CD14-positive monocyte (primary cell): ENCODE results near the gene GATA3. TPM values are rescaled to one million over a fixed set of nuclear protein-coding genes. Genes with fewer than 3 reads are reported as not detected.

ENCODE experiments used
- DNase-seq, 3 donors: peaks; one replicate each; pipeline ENCODE4 v3.0.0-alpha.2; 2011 to 2022
- H2AFZ ChIP-seq: 2 replicates; pipeline ENCODE4 v1.6.0; 2012; ENCODE audit warnings: mild to moderate bottlenecking, low read depth, low read length, inconsistent platforms; ENCODE audit not compliant: insufficient read depth, poor library complexity, severe bottlenecking
- H3K27ac ChIP-seq, 2 donors: 1 replicate in 1 of 2; 2 replicates in 1 of 2; pipeline ENCODE4 v1.5.1; 2012 to 2013; ENCODE audit warnings: low read length in 2 of 2, control low read depth in 1 of 2, inconsistent platforms in 1 of 2, low read depth in 1 of 2, mild to moderate bottlenecking in 1 of 2
- H3K27me3 ChIP-seq, 2 donors: one replicate each; pipeline versions ENCODE4 v1.6.0 to v1.6.1; 2011 to 2013; ENCODE audit warnings: low read length in 2 of 2; ENCODE audit not compliant: control insufficient read depth in 2 of 2, insufficient read depth in 2 of 2
- H3K36me3 ChIP-seq, 2 donors: replicated peaks in 1 of 2; 1 replicate in 1 of 2; 2 replicates in 1 of 2; pipeline versions ENCODE4 v1.5.1 to v1.6.1; 2012 to 2013; ENCODE audit warnings: low read length in 2 of 2, control low read depth in 1 of 2, inconsistent platforms in 1 of 2, mild to moderate bottlenecking in 1 of 2; ENCODE audit not compliant: insufficient read depth in 2 of 2, control insufficient read depth in 1 of 2
- H3K4me1 ChIP-seq, 2 donors: 1 replicate in 1 of 2; 2 replicates in 1 of 2; pipeline versions ENCODE4 v1.5.1 to v1.6.1; 2012 to 2013; ENCODE audit warnings: low read length in 2 of 2, control low read depth in 1 of 2, inconsistent platforms in 1 of 2, mild to moderate bottlenecking in 1 of 2, moderate library complexity in 1 of 2; ENCODE audit not compliant: insufficient read depth in 2 of 2, control insufficient read depth in 1 of 2
- H3K4me2 ChIP-seq: replicated peaks from 2 replicates; pipeline ENCODE3; 2012; ENCODE audit warnings: low read length, moderate library complexity, mild to moderate bottlenecking; ENCODE audit not compliant: poor library complexity, severe bottlenecking; ENCODE audit errors: extremely low read depth
- H3K4me3 ChIP-seq, 3 experiments: fragments of 200-600 bp in 1 of 3; sonication (generic) in 1 of 3; replicated peaks in 1 of 3; 1 replicate in 2 of 3; 2 replicates in 1 of 3; pipeline ENCODE4 v1.5.1; 2011 to 2013; ENCODE audit warnings: low read length in 3 of 3, mild to moderate bottlenecking in 3 of 3, control low read depth in 2 of 3, low read depth in 2 of 3, inconsistent platforms in 1 of 3, moderate library complexity in 1 of 3
- H3K79me2 ChIP-seq: 2 replicates; pipeline ENCODE4 v1.6.0; 2012; ENCODE audit warnings: mild to moderate bottlenecking, control low read depth, inconsistent platforms, low read length, moderate library complexity; ENCODE audit not compliant: insufficient read depth
- H3K9ac ChIP-seq: 2 replicates; pipeline ENCODE4 v1.6.0; 2017; ENCODE audit warnings: low read length, mild to moderate bottlenecking; ENCODE audit not compliant: insufficient read depth, poor library complexity, severe bottlenecking
- H3K9me3 ChIP-seq, 2 donors: replicated peaks in 1 of 2; 1 replicate in 1 of 2; 2 replicates in 1 of 2; pipeline versions ENCODE4 v1.5.1 to v1.6.1; 2012 to 2013; ENCODE audit warnings: low read length in 2 of 2, control low read depth in 1 of 2; ENCODE audit not compliant: control insufficient read depth in 1 of 2, insufficient read depth in 1 of 2
- H4K20me1 ChIP-seq: 2 replicates; pipeline ENCODE4 v1.6.0; 2012; ENCODE audit warnings: mild to moderate bottlenecking, low read length, control low read depth, moderate library complexity; ENCODE audit not compliant: insufficient read depth
- H3K27ac Mint-ChIP-seq, 7 donors: one replicate each; pipeline ENCODE4 v1.8.0; 2020; ENCODE audit warnings: mild to moderate bottlenecking in 7 of 7, mixed read lengths in 7 of 7, moderate library complexity in 6 of 7, inconsistent platforms in 2 of 7
- H3K27me3 Mint-ChIP-seq, 3 donors: one replicate each; pipeline ENCODE4 v1.8.0; 2021 to 2022; ENCODE audit warnings: low read depth in 3 of 3, mild to moderate bottlenecking in 3 of 3, mixed read lengths in 3 of 3, moderate library complexity in 3 of 3, inconsistent platforms in 1 of 3
- H3K36me3 Mint-ChIP-seq, 2 donors: one replicate each; pipeline ENCODE4 v1.8.0; 2020; ENCODE audit warnings: mixed read lengths in 2 of 2, inconsistent platforms in 1 of 2, mild to moderate bottlenecking in 1 of 2
- H3K4me1 Mint-ChIP-seq: one replicate; pipeline ENCODE4 v1.8.0; 2020; ENCODE audit warnings: mild to moderate bottlenecking, mixed read lengths
- H3K4me3 Mint-ChIP-seq, 2 donors: one replicate each; pipeline ENCODE4 v1.8.0; 2020; ENCODE audit warnings: mild to moderate bottlenecking in 2 of 2, mixed read lengths in 2 of 2, moderate library complexity in 1 of 2
- H3K9me3 Mint-ChIP-seq, 7 donors: one replicate each; pipeline ENCODE4 v1.8.0; 2020 to 2022; ENCODE audit warnings: mixed read lengths in 7 of 7, mild to moderate bottlenecking in 6 of 7, moderate library complexity in 6 of 7, inconsistent platforms in 2 of 7
- WGBS: methylation state at CpG from one replicate; pipeline ENCODE4 v1.1.5; 2013; ENCODE audit warnings: missing lambda C conversion rate; ENCODE audit not compliant: insufficient coverage; 5-methylcytosine and 5-hydroxymethylcytosine counted together
- intact Hi-C, 2 donors: fragments of 100-400 bp; cut with micrococcal nuclease; formaldehyde crosslinking; loops; one replicate each; pipeline versions ENCODE4 v1.15.0 to v1.15.1; 2023
- polyA plus RNA-seq, 3 donors: library from polyadenylated mRNA; depleted of rRNA in 1 of 3; unstranded in 2 of 3; stranded (reverse) in 1 of 3; fragments of 300-500 nt in 2 of 3; fragments of >200 nt in 1 of 3; fragmentation: Illumina TruSeq in 2 of 3; gene quantifications; 1 replicate in 2 of 3; 2 replicates in 1 of 3; pipeline ENCODE4 v1.2.3, GENCODE V29; 2012 to 2021
- TF ChIP-seq, protein P1 (sequence below): fragments of 200-600 bp; IDR thresholded peaks from one replicate; pipeline ENCODE4 v1.8.0; 2022; ENCODE audit warnings: antibody characterized with exemption, mild to moderate bottlenecking

Gene GATA3
- polyA plus RNA-seq, 3 donors: 0.07 to 0.08 TPM; not detected in 1

DNA sequence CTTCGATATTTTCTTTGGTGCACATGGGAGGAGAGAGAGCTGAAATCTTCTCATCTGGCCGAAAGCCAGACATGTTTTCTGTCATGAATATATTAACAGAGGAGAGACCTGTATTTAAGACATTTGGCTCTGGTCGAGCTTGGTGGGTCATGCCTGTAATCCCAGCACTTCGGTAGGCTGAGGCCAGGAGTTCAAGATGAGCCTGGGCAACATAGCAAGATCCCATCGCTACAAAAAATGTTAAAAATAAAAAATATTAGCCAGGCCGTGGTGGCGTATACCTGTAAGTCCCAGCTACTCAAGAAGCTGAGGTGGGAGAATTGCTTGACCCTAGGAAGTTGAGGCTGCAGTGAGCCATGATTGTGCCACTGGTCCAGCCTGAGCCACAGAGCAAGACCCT, 21.9 kb upstream of the GATA3 start:
- Histone ChIP-seq H4K20me1 (no peaks in the 10 kb centered on the region), H3K79me2 (no peaks in the 10 kb centered on the region), H3K27me3 (peaks cover 52 to 80% of the 10 kb centered on the region in 2 donors), H3K9ac (no peak overlapping the region), H3K4me3 (no peak overlapping the region), H3K36me3 (no peaks in the 10 kb centered on the region), H3K4me2 (no peak overlapping the region), H2AFZ (no peak overlapping the region), H3K27ac (no peak overlapping the region), H3K9me3 (peaks cover 0 to 23% of the 10 kb centered on the region in 2 donors), H3K4me1 (no peaks in the 10 kb centered on the region)
- Mint-ChIP-seq H3K36me3 (peaks cover 0 to 2% of the 10 kb centered on the region in 2 donors), H3K27ac (no peak overlapping the region), H3K4me1 (peaks cover 9% of the 10 kb centered on the region), H3K9me3 (peaks cover 0 to 28% (median 6%) of the 10 kb centered on the region in 7 donors), H3K27me3 (peaks cover 73 to 82% (median 74%) of the 10 kb centered on the region in 3 donors), H3K4me3 (peak overlapping the region in 1 of 2 donors; percentile 79)
- DNase-seq: no peak
- intact Hi-C loops: no loop called here
- TF ChIP-seq, protein P1, sequence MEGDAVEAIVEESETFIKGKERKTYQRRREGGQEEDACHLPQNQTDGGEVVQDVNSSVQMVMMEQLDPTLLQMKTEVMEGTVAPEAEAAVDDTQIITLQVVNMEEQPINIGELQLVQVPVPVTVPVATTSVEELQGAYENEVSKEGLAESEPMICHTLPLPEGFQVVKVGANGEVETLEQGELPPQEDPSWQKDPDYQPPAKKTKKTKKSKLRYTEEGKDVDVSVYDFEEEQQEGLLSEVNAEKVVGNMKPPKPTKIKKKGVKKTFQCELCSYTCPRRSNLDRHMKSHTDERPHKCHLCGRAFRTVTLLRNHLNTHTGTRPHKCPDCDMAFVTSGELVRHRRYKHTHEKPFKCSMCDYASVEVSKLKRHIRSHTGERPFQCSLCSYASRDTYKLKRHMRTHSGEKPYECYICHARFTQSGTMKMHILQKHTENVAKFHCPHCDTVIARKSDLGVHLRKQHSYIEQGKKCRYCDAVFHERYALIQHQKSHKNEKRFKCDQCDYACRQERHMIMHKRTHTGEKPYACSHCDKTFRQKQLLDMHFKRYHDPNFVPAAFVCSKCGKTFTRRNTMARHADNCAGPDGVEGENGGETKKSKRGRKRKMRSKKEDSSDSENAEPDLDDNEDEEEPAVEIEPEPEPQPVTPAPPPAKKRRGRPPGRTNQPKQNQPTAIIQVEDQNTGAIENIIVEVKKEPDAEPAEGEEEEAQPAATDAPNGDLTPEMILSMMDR: no peak
- 92% methylated on average over 7 of the region's 7 CpGs for WGBS

DNA sequence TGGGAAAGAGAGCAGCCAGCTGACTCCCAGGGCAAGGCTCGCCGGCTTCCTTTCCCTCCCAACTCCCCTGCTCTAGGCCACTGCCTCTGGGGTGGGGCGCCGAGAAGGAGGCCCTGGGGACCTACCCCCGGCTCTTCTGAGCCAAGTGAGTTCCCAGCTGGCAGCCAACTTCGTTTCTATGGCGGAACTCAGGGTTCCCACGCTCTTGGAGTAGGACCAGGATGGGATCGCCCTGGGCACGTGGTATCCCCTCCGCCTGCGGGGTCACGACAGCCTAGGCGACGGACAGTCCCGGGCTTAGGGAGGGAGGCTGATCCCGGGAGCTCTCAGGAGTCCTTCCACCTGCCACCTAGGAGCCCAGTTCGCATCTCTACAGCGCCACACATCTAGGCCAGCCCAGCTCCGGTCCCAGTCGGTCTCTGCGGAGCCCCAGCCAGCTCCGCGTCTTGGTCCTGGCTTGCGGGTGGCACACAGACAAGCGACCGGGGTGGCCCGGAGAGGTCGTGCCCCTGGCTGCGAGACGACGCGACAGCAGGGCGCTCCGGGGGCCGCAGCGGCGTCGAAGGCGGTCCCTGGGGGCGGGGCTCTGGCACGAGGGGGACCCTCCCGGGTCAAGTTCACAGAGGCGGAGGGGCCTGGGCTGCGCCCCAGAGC, 20.5 kb upstream of the GATA3 start:
- H3K4me1 Mint-ChIP-seq: peaks cover 12% of the 10 kb centered on the region
- Histone ChIP-seq H3K36me3 (no peaks in the 10 kb centered on the region), H2AFZ (no peak overlapping the region), H3K4me3 (no peak overlapping the region), H3K4me2 (no peak overlapping the region), H3K4me1 (no peaks in the 10 kb centered on the region), H3K79me2 (no peaks in the 10 kb centered on the region), H3K9ac (no peak overlapping the region), H4K20me1 (no peaks in the 10 kb centered on the region), H3K27me3 (peaks cover 64 to 93% of the 10 kb centered on the region in 2 donors), H3K27ac (no peak overlapping the region), H3K9me3 (peaks cover 0 to 28% of the 10 kb centered on the region in 2 donors)
- H3K27ac Mint-ChIP-seq: no peak overlapping the region
- peaks cover 80 to 91% (median 80%) of the 10 kb centered on the region in 3 donors for H3K27me3 Mint-ChIP-seq
- DNase-seq: no peak
- intact Hi-C loops: no loop called here
- peaks cover 0 to 2% of the 10 kb centered on the region in 2 donors for H3K36me3 Mint-ChIP-seq
- TF ChIP-seq, protein P1: no peak
- peaks cover 0 to 28% (median 8%) of the 10 kb centered on the region in 7 donors for H3K9me3 Mint-ChIP-seq
- peak overlapping the region in 1 of 2 donors; percentile 79 for H3K4me3 Mint-ChIP-seq
- 11% methylated on average over 40 of the region's 45 CpGs for WGBS
